Effector memory CD8-positive, alpha-beta T cell (primary cell): ENCODE measurements around the gene ASAP3.

ENCODE experiments used
- ATAC-seq: fragments of 150-1000 bp; cut with Tn5 transposase; replicated peaks from 2 replicates; pipeline ENCODE4 v1.10.0; 2021; ENCODE audit warnings: mild to moderate bottlenecking, moderate library complexity
- DNase-seq, 3 experiments: peaks; one replicate each; pipeline ENCODE4 v3.0.0; 2021
- H3K27ac Mint-ChIP-seq, 2 donors: one replicate each; pipeline ENCODE4 v1.8.0; 2022; ENCODE audit warnings: mild to moderate bottlenecking in 2 of 2, mixed read lengths in 2 of 2, moderate library complexity in 2 of 2
- H3K27me3 Mint-ChIP-seq, 2 donors: one replicate each; pipeline ENCODE4 v1.8.0; 2022; ENCODE audit warnings: mixed read lengths in 2 of 2
- H3K36me3 Mint-ChIP-seq: one replicate; pipeline ENCODE4 v1.8.0; 2022; ENCODE audit warnings: mild to moderate bottlenecking, moderate library complexity, mixed read lengths; ENCODE audit not compliant: insufficient read depth
- H3K4me1 Mint-ChIP-seq, 2 donors: one replicate each; pipeline ENCODE4 v1.8.0; 2022; ENCODE audit warnings: low read depth in 2 of 2, mixed read lengths in 2 of 2
- H3K4me3 Mint-ChIP-seq, 2 donors: one replicate each; pipeline ENCODE4 v1.8.0; 2022; ENCODE audit warnings: mild to moderate bottlenecking in 2 of 2, mixed read lengths in 2 of 2, moderate library complexity in 2 of 2
- H3K9me3 Mint-ChIP-seq, 2 donors: one replicate each; pipeline ENCODE4 v1.8.0; 2022; ENCODE audit warnings: mixed read lengths in 2 of 2

Gene ASAP3

DNA sequence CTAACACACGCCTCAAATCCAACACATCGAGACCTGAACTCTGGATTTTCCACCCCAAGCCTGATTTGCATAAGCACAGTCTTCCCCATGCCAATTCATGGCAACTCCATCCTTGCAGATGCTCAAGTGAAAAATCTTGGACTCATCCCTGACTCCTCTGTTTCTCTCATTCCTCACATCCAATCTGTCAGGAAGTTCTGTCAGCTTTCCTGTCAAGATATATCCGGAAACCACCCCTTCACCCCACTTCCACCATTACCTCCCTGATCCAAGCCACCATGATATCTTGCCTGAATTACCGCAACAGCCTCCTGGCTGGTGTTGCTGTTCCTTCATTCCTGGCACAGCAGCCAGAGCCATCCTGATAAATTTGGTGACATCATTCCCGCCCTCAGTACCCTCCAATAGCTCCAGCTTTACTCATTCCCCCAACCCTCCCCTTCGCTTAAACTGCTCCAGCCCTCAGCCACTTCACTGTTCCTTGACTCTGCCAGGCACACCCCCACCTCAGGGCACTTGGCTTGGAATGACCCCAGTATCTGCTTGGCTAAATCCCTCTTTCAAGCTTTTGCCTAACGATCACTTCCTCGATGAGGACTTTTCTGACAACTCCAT is 76.9 kb downstream of the ASAP3 start:
- no peak for DNase-seq
- no peaks in the 10 kb centered on the region for H3K27me3 Mint-ChIP-seq
- H3K9me3 Mint-ChIP-seq: no peaks in the 10 kb centered on the region
- H3K36me3 Mint-ChIP-seq: no peaks in the 10 kb centered on the region
- no peak overlapping the region for H3K27ac Mint-ChIP-seq
- no peak overlapping the region for H3K4me3 Mint-ChIP-seq
- ATAC-seq: no peak
- H3K4me1 Mint-ChIP-seq: peaks cover 4% of the 10 kb centered on the region in 2 donors

DNA sequence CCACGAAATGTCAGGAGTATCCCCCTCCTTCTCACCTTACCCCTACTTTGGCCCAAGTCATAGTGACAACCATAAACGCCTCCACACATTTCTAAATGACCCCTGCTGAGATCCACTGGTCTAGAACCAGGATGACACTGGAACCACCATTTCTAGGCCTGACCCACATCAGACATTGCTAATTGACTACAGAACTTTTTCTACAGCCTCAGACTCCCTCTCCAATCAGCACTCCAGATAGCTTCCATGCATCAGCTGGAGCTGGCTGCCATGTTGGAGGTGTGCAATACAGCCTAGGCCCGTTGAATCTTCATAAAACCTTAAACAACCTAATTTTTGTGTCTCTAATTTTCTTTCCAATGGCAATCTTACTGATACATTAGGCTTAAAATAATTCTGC is 78.0 kb downstream of the ASAP3 start:
- no peak overlapping the region for H3K27ac Mint-ChIP-seq
- peaks cover 4% of the 10 kb centered on the region in 2 donors for H3K4me1 Mint-ChIP-seq
- H3K36me3 Mint-ChIP-seq: no peaks in the 10 kb centered on the region
- H3K9me3 Mint-ChIP-seq: no peaks in the 10 kb centered on the region
- DNase-seq: no peak
- no peaks in the 10 kb centered on the region for H3K27me3 Mint-ChIP-seq
- no peak for ATAC-seq
- H3K4me3 Mint-ChIP-seq: no peak overlapping the region

DNA sequence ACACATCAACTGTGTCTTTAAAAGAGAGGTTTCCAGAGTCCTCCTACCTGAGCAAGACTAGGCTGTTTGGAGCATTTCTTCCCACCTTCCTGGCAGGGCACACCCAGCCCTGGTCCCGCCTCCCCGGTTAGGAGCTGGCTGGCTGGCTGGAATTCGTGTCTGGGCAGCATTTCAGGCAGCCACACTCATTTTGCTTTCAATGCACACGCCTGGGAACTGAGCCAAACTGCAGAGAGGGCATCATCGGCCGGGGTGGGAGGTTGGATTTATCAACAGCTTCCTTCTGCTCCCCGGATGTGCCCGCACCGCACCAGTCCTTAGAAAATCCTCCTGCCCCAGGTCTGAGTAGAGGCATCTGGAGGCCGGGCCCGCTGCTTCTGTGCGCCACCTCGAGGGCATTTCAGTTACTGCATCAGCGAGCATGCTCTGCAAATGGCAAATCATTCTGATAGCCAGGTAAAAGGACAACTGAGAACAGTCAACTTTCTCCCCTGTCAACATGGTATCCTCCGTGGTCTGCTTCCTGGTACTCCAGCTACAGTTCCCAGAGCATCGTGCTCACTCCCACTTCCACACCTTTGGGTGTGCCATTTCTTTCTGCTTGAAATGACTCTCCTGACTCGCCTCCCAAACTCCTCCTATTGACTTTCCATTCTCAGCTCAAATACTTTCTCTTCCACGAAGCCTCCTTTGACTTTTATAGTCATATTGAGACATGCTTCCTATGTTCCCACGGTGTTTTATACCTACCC is 80.1 kb downstream of the ASAP3 start:
- Mint-ChIP-seq H3K27ac (no peak overlapping the region), H3K4me1 (peaks cover 4% of the 10 kb centered on the region in 2 donors), H3K9me3 (no peaks in the 10 kb centered on the region), H3K36me3 (no peaks in the 10 kb centered on the region), H3K27me3 (no peaks in the 10 kb centered on the region), H3K4me3 (no peak overlapping the region)
- ATAC-seq (peak; percentile 96), DNase-seq (peak; percentile 81 to 84 (median 81))

DNA sequence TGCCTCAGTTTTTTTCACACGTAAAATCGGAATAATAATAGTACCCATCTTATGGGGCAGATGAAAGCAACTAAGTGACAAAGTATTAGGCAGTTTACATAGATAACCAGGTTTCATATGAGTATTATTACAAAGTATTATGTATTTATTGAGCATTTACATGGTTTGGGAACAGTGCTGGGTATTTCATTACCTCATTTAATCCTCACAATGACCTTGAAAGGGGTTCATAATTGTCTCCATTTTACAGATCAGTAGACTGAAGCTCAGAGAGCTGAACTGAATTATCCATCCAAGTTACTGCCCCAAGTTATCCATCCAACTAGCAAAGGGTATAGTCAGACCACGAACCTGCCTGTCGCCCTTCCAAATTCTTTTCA is 80.6 kb downstream of the ASAP3 start:
- H3K4me3 Mint-ChIP-seq: no peak overlapping the region
- H3K9me3 Mint-ChIP-seq: no peaks in the 10 kb centered on the region
- H3K36me3 Mint-ChIP-seq: no peaks in the 10 kb centered on the region
- no peaks in the 10 kb centered on the region for H3K27me3 Mint-ChIP-seq
- H3K4me1 Mint-ChIP-seq: peaks cover 4% of the 10 kb centered on the region in 2 donors
- ATAC-seq (no peak), DNase-seq (no peak)
- no peak overlapping the region for H3K27ac Mint-ChIP-seq

DNA sequence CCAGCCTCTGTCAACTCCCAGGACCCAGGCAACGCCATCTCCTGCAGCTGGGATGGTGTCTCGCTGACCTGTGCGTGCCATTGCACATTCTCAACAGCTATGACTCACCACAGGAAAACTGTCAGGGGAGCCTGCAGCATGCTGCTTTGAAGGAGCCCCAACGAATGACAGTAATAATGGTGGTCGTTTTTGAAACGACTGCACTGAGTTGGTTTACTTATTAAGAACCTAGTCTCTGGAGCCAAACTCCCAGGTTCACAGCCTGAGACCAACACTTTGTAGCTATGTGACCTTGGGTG is 81.0 kb downstream of the ASAP3 start:
- no peak overlapping the region for H3K4me3 Mint-ChIP-seq
- H3K36me3 Mint-ChIP-seq: no peaks in the 10 kb centered on the region
- peaks cover 4% of the 10 kb centered on the region in 2 donors for H3K4me1 Mint-ChIP-seq
- ATAC-seq: no peak
- no peak for DNase-seq
- no peak overlapping the region for H3K27ac Mint-ChIP-seq
- H3K9me3 Mint-ChIP-seq: no peaks in the 10 kb centered on the region
- no peaks in the 10 kb centered on the region for H3K27me3 Mint-ChIP-seq

DNA sequence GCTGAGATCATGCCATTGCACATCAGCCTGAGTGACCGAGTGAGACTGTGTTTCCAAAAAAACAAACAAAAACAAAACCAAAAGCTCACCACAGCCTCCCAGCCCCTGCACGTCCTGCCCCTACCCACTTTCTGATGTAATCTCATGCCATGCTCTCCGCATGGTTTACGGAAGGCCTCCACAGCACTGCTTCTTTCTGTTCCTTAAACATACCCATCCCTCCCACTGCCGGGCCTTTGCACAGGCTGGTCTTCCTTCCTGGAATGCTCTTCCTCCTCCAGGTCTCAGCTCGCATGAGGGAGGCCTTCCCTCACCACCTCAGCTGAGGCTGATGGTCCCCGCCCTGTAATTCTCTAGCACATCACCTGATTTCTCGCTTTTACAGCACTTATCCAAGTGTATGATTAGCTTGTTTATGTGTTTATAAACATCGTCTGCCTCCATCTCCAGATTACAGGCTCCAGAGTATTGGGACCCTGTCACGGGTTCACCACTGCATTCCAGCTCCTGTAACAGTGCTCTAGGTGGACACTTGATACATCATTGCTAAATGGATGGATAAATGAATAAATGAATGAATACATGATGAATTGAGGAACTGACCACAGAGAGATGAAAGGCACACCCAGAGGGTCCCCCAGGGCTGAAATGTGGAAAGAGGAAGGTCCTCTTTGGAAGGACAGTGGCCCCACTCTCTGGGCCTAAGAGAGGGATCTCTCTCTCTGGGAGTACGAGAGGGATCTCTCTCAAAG is 81.5 kb downstream of the ASAP3 start:
- no peak for DNase-seq
- H3K9me3 Mint-ChIP-seq: no peaks in the 10 kb centered on the region
- no peaks in the 10 kb centered on the region for H3K36me3 Mint-ChIP-seq
- no peak overlapping the region for H3K4me3 Mint-ChIP-seq
- ATAC-seq: no peak
- peaks cover 4% of the 10 kb centered on the region in 2 donors for H3K4me1 Mint-ChIP-seq
- H3K27me3 Mint-ChIP-seq: no peaks in the 10 kb centered on the region
- H3K27ac Mint-ChIP-seq: peak overlapping the region in 1 of 2 donors; percentile 35

DNA sequence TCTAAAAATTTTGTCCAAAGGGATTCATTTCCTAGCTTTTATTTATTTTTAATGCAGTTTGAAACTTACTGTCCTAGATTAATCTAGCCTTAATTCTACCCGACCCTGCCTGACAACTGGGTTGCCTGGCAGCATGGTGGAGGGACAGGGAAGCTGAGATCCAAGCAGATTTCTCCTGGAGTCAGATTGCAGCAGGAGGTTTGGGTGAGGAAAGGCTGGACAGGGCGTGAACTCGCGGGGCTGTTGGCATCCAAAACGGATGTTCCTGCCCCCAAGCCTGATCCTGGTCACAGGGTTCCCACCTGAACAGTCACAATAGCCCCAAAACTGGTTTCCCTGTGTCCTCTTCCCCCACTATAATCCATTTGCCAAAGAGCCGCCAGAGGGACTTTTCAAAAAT is 82.7 kb downstream of the ASAP3 start:
- H3K27ac Mint-ChIP-seq: peak overlapping the region in 1 of 2 donors; percentile 35
- H3K9me3 Mint-ChIP-seq: no peaks in the 10 kb centered on the region
- no peak for ATAC-seq
- no peaks in the 10 kb centered on the region for H3K36me3 Mint-ChIP-seq
- DNase-seq: no peak
- H3K27me3 Mint-ChIP-seq: no peaks in the 10 kb centered on the region
- no peak overlapping the region for H3K4me3 Mint-ChIP-seq
- peaks cover 4% of the 10 kb centered on the region in 2 donors for H3K4me1 Mint-ChIP-seq

DNA sequence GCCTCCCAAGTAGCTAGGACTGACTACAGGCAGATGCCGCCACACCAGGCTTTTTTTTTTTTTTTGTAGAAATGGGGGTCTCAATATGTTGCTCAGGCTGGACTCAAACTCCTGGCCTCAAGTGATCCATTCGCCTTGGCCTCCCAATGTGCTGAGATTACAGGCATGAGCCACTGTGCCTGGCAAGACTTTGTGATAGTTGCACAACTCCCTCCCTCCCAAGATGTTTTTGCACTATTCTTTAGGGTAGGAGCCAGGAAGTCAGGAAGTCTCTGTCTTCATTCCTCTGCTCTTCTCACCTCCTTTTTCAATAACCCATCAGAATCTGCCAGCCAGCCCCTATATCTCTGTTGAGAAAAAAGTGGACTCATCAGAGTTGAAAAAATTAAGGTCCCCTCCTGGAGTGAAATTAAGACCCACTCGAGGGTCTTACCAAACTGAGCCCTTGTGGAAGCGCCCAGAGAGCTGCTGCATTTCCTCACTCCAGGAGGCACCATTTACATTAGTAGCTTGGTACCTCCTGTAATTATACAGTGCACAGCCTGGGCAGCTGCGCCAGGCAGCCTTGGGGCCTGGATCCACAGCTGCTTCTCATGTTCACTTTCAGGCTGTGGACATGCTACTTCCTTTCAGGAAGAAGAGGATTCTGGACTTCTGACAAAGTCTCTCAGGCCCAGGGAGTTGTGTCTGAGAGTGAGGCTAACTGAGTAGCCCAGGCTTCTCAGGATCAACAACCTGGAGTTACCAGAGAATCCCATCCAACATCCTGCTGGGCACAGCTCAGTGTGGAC is 83.5 kb downstream of the ASAP3 start:
- no peak for ATAC-seq
- Mint-ChIP-seq H3K27ac (no peak overlapping the region), H3K9me3 (no peaks in the 10 kb centered on the region), H3K4me3 (no peak overlapping the region), H3K36me3 (no peaks in the 10 kb centered on the region), H3K27me3 (no peaks in the 10 kb centered on the region), H3K4me1 (peaks cover 4% of the 10 kb centered on the region in 2 donors)
- DNase-seq: no peak

DNA sequence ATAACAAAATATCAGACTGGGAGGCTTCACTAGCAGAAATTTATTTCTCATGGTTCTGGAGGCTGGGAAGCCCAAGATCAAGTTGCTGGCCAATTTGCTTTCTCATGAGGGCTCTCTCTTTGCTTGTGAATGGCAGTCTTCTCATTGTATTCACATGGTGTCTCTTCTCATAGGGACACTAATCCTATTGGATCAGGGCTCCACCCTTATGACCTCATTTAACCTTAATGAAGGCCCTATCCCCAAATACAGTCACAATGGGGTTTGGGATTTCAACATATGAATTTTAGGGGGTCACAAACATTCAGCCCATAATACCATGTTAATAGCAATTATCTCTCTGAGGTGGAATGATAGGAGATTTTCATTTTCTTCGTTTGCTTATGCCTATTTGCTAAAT is 84.8 kb downstream of the ASAP3 start:
- no peaks in the 10 kb centered on the region for H3K27me3 Mint-ChIP-seq
- no peaks in the 10 kb centered on the region for H3K36me3 Mint-ChIP-seq
- H3K4me1 Mint-ChIP-seq: peaks cover 2 to 3% of the 10 kb centered on the region in 2 donors
- H3K4me3 Mint-ChIP-seq: no peak overlapping the region
- ATAC-seq: no peak
- no peaks in the 10 kb centered on the region for H3K9me3 Mint-ChIP-seq
- no peak overlapping the region for H3K27ac Mint-ChIP-seq
- no peak for DNase-seq

DNA sequence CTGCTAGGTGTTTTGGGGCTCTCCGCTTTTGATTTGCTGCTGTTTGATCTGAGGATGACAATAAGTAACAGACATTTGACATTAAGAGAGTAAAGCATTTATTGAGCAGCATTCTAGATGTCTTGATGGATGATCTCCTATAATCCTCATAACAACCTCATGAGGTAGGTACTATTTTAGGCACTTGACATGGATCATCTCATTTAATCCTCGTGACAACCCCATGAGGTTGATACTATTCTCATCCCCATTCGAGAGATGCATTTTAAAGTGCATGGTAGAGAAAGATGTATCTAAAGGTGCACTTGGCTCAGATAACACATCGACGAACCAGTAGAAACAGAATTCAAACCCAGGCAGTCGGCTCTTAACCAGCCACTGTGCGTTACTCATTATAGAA is 86.1 kb downstream of the ASAP3 start:
- H3K27ac Mint-ChIP-seq: no peak overlapping the region
- ATAC-seq: no peak
- DNase-seq: no peak
- H3K4me3 Mint-ChIP-seq: no peak overlapping the region
- H3K27me3 Mint-ChIP-seq: no peaks in the 10 kb centered on the region
- no peaks in the 10 kb centered on the region for H3K4me1 Mint-ChIP-seq
- no peaks in the 10 kb centered on the region for H3K36me3 Mint-ChIP-seq
- no peaks in the 10 kb centered on the region for H3K9me3 Mint-ChIP-seq

DNA sequence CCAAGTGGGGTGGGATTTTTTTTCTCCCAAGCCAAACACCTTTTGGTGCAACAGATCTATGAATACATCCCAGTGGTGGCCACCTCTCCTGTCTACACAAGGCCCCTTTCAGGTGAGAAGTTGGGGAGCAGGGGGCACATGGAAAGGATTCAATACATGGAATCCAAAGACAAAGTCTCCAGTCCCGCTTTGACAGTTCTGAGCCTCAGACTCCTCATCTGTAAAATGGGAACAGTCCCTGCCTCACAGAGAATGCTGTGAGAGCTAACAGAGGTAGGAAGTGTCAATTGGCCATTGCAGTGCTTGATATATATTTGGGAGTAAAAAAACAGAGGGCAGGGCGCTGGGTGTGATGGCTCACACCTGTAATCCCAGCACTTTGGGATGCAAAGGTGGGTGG is 87.6 kb downstream of the ASAP3 start:
- no peaks in the 10 kb centered on the region for H3K9me3 Mint-ChIP-seq
- H3K36me3 Mint-ChIP-seq: no peaks in the 10 kb centered on the region
- no peak for DNase-seq
- H3K4me3 Mint-ChIP-seq: no peak overlapping the region
- ATAC-seq: no peak
- no peak overlapping the region for H3K27ac Mint-ChIP-seq
- no peaks in the 10 kb centered on the region for H3K4me1 Mint-ChIP-seq
- H3K27me3 Mint-ChIP-seq: no peaks in the 10 kb centered on the region

DNA sequence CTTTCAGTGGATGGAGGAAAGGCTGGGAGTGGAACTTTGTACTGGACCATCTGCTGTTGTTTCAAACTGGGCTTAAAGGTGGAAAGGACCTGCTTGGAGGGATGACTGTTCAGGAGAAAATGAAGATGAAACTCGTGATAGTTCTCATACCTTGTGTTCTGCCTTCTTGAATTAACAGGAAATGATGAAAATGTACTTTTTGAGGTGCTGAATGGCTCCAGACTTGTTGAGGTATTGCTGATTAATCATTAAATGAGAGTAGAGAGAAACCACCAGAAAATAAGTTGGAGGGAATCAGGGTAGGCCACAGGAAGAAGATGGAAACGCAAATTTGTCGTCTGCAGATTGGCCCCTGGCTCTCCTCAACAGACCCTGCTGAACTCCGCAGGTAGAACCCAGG is 88.1 kb downstream of the ASAP3 start:
- H3K9me3 Mint-ChIP-seq: no peaks in the 10 kb centered on the region
- H3K27me3 Mint-ChIP-seq: no peaks in the 10 kb centered on the region
- no peak overlapping the region for H3K27ac Mint-ChIP-seq
- H3K36me3 Mint-ChIP-seq: no peaks in the 10 kb centered on the region
- no peak overlapping the region for H3K4me3 Mint-ChIP-seq
- no peak for DNase-seq
- ATAC-seq: no peak
- no peaks in the 10 kb centered on the region for H3K4me1 Mint-ChIP-seq

DNA sequence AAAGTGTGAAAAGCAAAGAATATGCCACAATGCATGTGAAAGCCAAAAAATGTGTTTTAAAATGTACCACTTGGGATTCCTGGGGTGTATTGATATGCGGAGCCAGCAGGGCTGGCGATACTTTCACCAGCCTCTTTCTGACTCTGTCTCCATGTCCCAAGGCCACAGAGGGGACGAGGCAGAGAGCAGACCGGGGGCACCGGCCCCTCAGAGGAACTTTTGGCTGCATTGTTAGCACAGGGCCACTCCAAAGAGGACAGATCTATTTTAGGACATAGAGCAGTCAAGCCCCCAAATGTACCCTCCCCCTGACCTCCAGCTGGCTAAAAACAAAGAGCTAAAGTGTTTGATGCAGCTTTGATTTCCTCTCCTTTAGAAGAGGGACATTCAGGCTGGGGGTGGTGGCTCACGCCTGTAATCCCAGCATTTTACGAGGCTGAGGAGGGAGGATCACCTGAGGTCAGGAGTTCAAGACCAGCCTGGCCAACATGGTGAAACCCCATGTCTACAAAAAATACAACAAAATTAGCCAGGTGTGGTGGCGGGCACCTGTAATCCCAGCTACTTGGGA is 88.7 kb downstream of the ASAP3 start:
- H3K27me3 Mint-ChIP-seq: no peaks in the 10 kb centered on the region
- no peak for ATAC-seq
- no peaks in the 10 kb centered on the region for H3K4me1 Mint-ChIP-seq
- DNase-seq: no peak
- no peaks in the 10 kb centered on the region for H3K36me3 Mint-ChIP-seq
- no peak overlapping the region for H3K4me3 Mint-ChIP-seq
- no peak overlapping the region for H3K27ac Mint-ChIP-seq
- H3K9me3 Mint-ChIP-seq: no peaks in the 10 kb centered on the region
